CD4-positive, alpha-beta T cell treated with Interleukin-10 for 1 hour (primary cell): ENCODE measurements around the gene TMEM30A.

Source experiments
- DNase-seq: peaks from one replicate; pipeline ENCODE4 v3.0.0-alpha.2; 2020

The TMEM30A gene

GRCh38 chr6:75284632-75285282 lies at the start of gene TMEM30A:
TMEM30A (minus strand) TSS chr6:75284792; CDS start chr6:75284638, 154 bp downstream.
- DNase-seq, result peak; percentile 97

- no peak for DNase-seq
These were observed 49.1 kb upstream of the TMEM30A start for GRCh38 chr6:75333676-75334200.

GRCh38 chr6:75331151-75331550 lies 46.6 kb upstream of the TMEM30A start:
- no peak for DNase-seq

DNA sequence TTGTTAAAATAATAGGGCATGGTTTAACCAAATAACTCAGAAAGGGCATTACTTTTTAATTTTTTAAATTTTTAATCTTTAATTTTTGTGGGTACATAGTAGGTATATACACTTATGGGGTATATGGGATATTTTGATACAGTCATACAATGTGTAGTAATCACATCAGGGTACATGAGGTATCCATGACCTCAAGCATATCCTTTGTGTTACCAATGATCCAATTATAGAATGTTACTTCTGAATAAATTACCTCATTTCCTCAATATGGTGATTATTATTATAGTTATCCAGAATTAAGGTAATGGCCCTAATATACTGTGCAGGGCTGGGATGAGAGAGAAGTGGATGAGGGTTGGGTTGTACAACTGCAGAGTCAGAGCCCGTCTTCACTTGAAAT lies 45.1 kb upstream of the TMEM30A start:
- DNase-seq, result no peak

DNA sequence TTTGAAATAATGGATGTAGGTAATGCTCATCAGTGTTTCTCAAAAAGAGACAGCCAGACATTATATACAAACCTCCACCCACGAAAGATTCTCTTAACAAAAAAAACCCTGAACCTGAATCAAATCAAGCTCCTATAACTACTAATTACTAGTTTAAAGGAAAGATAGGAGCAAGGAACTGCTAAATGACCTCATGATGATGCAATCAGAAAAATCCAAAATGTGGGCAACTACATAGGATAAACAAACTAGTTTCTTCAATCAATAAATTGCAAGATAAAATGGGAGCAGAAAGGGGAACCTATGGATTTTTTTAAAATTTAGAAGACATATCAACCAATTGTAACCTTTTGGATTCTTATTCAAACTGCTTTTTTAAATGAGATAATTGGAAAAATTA lies 43.2 kb upstream of the TMEM30A start:
- DNase-seq, result no peak

DNA sequence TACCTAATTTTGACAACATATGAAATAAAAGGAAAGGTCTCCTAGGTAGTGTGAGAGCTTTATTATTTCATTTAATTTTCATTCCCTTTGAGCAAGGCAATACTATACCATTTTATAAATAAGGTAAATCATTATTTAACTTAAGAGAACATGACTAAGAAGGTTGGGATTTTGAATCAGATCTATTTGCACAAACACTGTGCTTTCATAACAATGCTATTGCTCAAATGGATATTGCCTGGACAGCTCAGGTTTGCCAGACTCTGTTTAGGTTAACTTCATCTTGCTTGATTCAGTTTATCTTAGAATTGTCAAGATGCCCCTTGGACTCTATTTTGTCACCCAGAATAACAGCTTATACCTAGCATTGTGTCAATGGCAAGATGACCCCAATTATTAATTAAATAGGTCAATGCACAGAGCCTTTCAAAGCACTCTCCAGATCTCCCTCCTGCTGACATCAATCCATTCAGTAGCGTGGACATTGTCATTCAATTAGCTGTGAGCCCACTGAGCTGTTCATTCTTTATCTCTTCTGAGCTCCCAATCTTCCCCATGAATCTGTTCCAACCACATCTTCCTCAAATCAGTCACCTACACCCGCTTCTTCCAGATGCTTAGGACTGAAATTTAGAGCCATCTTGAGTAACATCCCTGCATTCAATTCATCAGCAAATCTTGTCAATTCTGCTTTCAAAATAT lies 42.1 kb upstream of the TMEM30A start:
- no peak for DNase-seq

- no peak for DNase-seq
These were observed 34.3 kb upstream of the TMEM30A start for GRCh38 chr6:75318900-75319299.

DNA sequence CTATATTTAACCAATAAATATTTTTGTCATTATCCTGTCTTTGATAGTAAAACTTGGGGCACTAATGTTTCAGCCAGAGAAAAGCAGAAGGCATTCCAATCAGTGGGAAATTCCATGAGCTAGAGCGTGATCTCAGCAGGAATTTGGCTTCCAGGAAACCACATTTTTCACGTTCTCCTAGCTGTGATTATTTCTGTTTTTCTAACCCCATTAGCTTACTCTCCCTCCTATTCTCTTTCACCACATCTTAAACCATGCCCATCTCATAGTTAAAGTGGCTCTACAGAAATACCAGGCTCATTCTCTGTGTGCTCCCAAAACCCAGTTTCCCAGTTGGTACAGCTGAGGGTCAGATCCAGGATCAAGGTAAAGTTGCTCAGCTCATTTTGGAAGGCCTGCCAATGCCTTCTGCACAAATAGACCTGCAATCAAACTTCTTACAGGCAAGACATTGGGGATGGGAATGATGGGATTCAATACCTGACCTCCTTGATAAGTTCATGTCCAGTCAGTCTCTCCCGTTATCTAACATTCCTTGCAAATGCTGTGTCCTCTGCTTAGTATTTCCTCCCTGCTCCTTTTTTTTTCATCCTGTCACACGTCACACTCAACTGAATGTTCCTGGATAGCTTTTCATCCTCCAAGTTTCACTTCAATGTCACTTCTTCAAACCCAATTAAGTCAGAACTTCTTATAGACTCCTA lies 33.1 kb upstream of the TMEM30A start:
- no peak for DNase-seq

DNA sequence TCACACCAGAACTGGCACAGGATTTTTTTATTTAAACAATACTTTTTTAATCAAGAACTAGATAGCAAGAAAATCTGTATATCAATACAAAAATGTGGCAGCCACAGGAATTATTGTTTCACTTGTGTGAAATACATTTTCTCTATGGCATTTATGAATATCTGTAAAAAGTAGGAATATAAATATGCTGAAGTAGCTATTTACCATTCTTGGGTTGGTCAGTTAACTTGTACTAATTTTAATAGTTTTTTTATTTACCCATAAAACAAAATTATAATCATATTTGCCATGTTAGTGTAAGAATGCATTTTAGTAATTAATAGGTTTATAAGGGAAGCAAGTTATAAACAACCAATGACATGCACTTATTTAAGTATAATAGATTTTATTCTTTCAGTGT lies 31.4 kb upstream of the TMEM30A start:
- no peak for DNase-seq

DNA sequence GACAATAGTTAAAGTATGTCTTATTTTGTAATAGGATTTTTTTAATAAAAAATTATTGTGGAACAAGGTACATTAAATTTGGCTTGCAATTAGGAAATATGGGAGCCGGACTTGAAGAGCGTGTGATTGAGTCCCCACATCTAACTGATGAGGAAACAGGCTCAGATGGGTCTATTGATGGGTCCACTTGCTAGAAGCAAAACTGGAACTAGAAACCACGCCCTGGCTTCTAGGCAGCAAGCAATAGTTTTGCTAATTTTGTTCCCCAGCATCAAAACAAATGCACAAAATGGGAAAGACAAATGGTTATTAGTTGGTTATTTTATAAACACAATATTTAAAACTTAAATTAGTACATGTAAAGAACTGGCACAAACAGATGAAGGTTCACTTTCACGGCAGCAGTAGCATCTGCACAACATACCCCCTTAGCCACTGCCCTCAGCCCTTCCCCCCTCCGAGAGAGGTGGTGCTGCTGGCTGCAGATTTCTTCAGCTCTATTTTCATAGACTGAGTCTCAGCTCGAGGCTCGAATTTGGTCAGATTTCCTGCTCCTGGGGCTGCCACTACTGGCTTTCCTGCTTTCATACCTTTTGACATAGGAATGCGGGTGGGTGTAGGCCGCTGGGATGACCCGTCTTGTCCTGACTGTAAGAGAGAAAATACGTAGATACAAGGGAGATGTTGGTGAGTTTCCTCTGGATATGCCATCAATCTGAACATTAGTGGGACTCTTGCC lies 23.8 kb upstream of the TMEM30A start:
- no peak for DNase-seq

DNA sequence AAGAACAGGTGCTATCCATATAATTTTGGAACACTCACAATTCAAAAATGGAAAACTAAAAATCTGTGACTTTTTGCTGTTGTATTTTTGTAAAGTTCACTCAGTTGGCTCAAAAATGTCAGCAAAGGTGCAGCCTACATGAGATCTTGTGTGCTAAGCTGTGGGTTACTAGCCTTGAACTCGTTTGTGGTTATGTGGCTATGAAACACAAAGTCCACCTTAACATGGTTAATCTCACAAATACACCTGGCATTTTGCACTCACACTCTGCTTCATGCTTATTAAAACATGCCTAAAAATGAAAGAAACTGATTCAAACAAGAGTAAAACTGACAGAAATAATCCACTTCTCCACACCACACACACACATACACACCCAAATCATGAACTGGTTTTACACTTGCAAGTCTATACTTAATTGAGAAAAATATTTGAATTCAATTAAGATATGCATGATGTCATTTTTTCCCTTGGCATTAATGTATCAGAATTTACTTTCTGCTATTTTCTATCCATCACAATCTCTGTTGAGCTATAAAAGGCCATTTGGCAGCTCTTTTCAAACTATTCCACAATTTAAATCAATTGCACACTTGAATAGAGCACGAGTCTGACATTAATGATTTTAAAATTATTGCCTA lies 22.9 kb upstream of the TMEM30A start:
- no peak for DNase-seq

DNA sequence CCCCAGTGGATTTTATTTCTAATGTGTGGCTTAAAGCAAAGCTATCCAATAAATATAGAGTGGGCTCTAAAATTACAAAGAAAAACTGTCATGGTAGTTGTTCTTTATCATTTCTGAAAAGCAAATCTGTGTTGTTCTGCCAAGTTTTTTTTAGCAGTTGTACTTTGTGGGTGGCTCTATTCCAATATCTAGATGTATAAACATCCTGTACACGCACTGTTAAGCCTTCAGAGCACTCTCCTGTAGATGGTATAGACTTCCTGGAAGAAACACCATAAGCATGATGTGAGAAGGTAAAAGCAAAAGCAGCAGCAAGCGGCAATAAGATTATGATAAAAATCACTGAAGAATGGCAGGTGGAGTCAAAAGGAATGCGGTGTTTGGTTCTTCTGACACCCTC lies 21.5 kb upstream of the TMEM30A start:
- DNase-seq, result no peak

DNA sequence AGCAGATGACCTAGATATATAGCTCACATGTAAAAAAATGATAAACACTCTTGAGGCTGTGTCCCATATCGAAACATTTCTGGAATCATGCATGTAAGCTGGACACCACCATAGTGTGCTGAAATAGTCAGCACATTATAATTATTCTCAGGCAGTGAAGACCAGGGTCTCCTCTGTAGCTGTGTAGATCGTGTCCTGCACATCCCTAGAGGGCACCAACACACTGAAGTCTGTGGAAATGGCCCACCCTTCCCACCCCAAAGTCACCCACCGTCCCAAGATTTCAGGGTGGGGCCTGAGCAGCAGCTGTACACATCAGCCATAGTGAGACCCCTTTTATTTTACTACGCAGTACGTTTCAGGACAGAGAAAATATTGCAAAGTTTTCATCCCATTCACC lies 21.0 kb upstream of the TMEM30A start:
- DNase-seq, result no peak

- no peak for DNase-seq
These were observed 17.7 kb upstream of the TMEM30A start for GRCh38 chr6:75302280-75302679.

- no peak for DNase-seq
These were observed 16.9 kb upstream of the TMEM30A start for GRCh38 chr6:75301537-75301936.

- DNase-seq, result no peak
These were observed 16.5 kb upstream of the TMEM30A start for GRCh38 chr6:75301088-75301487.

GRCh38 chr6:75300531-75300855 lies 15.9 kb upstream of the TMEM30A start:
- DNase-seq, result no peak

- DNase-seq, result no peak
These were observed 15.4 kb upstream of the TMEM30A start for GRCh38 chr6:75299801-75300530.

- DNase-seq, result peak; percentile 71
These were observed 12.5 kb upstream of the TMEM30A start for GRCh38 chr6:75296811-75297779.

GRCh38 chr6:75292555-75292954 lies 8.0 kb upstream of the TMEM30A start:
- no peak for DNase-seq

DNA sequence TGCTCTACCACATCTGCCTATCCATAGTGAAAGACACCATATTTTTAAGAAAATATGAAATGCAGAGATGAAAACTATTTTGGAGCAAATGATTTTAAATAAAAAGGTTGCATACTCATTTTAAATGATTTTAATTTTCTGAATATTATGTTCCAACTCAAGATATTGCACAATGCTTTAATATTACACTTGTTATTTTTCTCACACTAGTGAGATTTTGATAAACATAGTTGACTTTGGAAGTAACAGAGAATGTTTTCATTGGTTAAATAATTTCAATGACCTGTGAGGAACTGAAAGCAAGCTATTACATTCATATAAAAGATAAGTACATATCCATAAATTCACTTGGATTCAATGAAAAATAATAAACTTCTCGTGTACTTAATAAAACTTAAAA lies 7.2 kb upstream of the TMEM30A start:
- DNase-seq, result no peak
